Renal cortex interstitium (tissue), 11 donors: ENCODE results near the gene PSMA3. TPM values are rescaled to one million over a fixed set of nuclear protein-coding genes. Genes with fewer than 3 reads are reported as not detected.
A peak's percentile ranks its signal among the peaks of the same experiment; 100 is the strongest.

Experiments used
- DNase-seq, 11 donors: peaks; one replicate each; pipeline ENCODE4 v3.0.0-alpha.2; 2013; ENCODE audit warnings: low read depth in 9 of 11, low spot score in 4 of 11; ENCODE audit errors: extremely low read depth in 1 of 11
- polyA plus RNA-seq, 3 donors: library from polyadenylated mRNA; unstranded; fragments of 120-200 nt; gene quantifications; one replicate each; pipeline ENCODE4 v1.2.1, GENCODE V29; 2013; ENCODE audit not compliant: insufficient read length in 3 of 3

Gene PSMA3
- polyA plus RNA-seq, 3 donors = 130 to 155 (median 155) TPM

GRCh38 chr14:58288106-58288792 is 43.6 kb downstream of the PSMA3 start:
- no peak for DNase-seq

- no peak for DNase-seq
Measured at GRCh38 chr14:58291646-58292045, 47.0 kb downstream of the PSMA3 start.

- DNase-seq = no peak
Measured at GRCh38 chr14:58292187-58292586, 47.5 kb downstream of the PSMA3 start.

- no peak for DNase-seq
Measured at GRCh38 chr14:58294201-58294600, 49.6 kb downstream of the PSMA3 start.

GRCh38 chr14:58296726-58297125 is 52.1 kb downstream of the PSMA3 start:
- DNase-seq = no peak

GRCh38 chr14:58297412-58297761 is 52.7 kb downstream of the PSMA3 start:
- DNase-seq = peak in 1 of 11 donors; percentile 56

GRCh38 chr14:58297762-58298476 is 53.3 kb downstream of the PSMA3 start:
- DNase-seq = peak; percentile 97 to 100 (median 99)

GRCh38 chr14:58298477-58299400 is 54.1 kb downstream of the PSMA3 start, which contains the start of gene ARID4A:
Gene ARID4A, plus strand, starts transcription at chr14:58298555. Its CDS starts 1,300 bp downstream, at chr14:58299855.
- DNase-seq = peak in 7 of 11 donors; percentile 11 to 55 (median 22)

- peak in 8 of 11 donors; percentile 16 to 42 (median 20) for DNase-seq
Measured at GRCh38 chr14:58299401-58300330, 55.0 kb downstream of the PSMA3 start.

- no peak for DNase-seq
Measured at GRCh38 chr14:58301416-58301815, 56.8 kb downstream of the PSMA3 start.

- no peak for DNase-seq
Measured at GRCh38 chr14:58305730-58306129, 61.1 kb downstream of the PSMA3 start.

GRCh38 chr14:58307597-58308316 is 63.1 kb downstream of the PSMA3 start:
- DNase-seq = no peak

- no peak for DNase-seq
Measured at GRCh38 chr14:58309086-58309485, 64.4 kb downstream of the PSMA3 start.

GRCh38 chr14:58313699-58314098 is 69.1 kb downstream of the PSMA3 start:
- no peak for DNase-seq

- DNase-seq = no peak
Measured at GRCh38 chr14:58315606-58316005, 71.0 kb downstream of the PSMA3 start.
